AG10803 (cell line): ENCODE measurements around the gene KCNA5.

Experiments
- DNase-seq: peaks from one replicate; pipeline ENCODE4 v3.0.0; 2010; ENCODE audit warnings: low read depth
- H3K4me3 ChIP-seq: 2 replicates; pipeline ENCODE4 v1.5.1; 2011; ENCODE audit warnings: mild to moderate bottlenecking, low read length, control low read depth
- CTCF ChIP-seq: conservative IDR thresholded peaks from 2 replicates; pipeline ENCODE4 v1.5.1; 2011; ENCODE audit warnings: mild to moderate bottlenecking, low read length, control low read depth, inconsistent platforms

The KCNA5 gene

DNA sequence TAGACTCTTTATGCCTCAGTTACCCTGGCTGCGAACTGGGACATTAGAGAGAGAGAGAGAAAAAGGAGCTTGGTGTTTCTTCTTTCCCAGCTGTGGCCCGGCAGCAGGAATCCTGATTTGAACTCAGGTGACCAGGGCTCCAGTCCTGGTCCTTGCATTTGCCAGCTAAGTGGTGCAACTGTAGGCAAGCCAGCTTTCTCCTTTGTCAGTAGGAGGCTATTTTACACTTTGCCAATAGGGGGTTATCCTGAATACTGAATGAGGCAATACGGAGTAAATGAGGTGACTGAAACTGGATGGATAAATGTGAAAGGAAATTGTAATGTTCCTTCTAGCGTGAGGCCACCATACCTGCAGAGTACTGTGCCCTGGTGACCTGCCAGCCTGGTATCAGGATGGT lies 27.8 kb downstream of the KCNA5 start:
- no peak for DNase-seq
- no peak overlapping the region for H3K4me3 ChIP-seq
- no peak for TF ChIP-seq CTCF

GRCh38 chr12:5072311-5072710 lies 28.6 kb downstream of the KCNA5 start:
- no peak for TF ChIP-seq CTCF
- no peak for DNase-seq
- no peak overlapping the region for H3K4me3 ChIP-seq

DNA sequence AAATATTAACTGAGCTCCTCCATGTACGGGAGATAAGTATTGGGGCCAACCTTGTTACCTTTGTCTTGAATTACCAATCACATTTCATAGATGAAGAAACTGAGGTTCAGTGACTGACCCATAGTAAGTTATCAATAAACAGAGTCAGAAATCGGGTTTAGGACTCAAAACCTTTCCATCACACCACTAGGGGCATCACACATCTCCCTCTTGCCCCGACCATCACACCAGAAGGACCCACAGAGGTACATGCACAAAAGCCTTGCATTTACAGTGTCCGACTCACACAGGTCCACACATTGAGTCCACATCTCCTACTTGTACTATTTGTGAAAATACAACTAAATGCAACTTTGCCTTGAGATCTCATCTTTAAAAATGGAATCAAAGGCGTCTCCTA lies 29.4 kb downstream of the KCNA5 start:
- DNase-seq, result no peak
- no peak for TF ChIP-seq CTCF
- H3K4me3 ChIP-seq, result no peak overlapping the region

DNA sequence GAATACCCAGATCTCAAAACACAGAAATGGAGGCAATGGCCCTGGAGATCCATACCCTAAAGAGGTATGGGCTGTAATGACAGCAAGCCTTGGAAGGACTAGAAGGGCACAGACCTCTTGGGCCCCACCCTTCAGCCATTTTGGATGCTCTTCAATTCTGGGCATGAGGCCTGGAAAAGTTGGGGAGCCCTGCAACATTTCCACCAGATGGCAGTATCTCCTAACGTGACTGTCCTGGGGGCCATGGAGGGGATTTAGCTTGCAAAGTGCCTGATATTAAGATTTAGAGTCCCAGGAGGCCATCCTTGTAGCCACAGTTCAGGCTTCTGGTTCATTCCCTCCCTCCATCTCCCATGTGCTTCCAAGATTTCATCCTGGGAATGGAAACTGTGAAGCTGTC lies 30.2 kb downstream of the KCNA5 start:
- DNase-seq, result peak; percentile 31
- peak; percentile 49 for TF ChIP-seq CTCF

GRCh38 chr12:5076761-5077160 lies 33.1 kb downstream of the KCNA5 start:
- DNase-seq, result no peak
- TF ChIP-seq CTCF, result no peak
- no peak overlapping the region for H3K4me3 ChIP-seq

More for the DNA sequence above, 30.2 kb downstream of the KCNA5 start:
- no peak overlapping the region for H3K4me3 ChIP-seq

GRCh38 chr12:5078423-5078822 lies 34.7 kb downstream of the KCNA5 start:
- TF ChIP-seq CTCF, result no peak
- H3K4me3 ChIP-seq, result no peak overlapping the region
- DNase-seq, result no peak

- H3K4me3 ChIP-seq, result no peak overlapping the region
- TF ChIP-seq CTCF, result no peak
- no peak for DNase-seq
Observed at GRCh38 chr12:5081016-5081415, 37.3 kb downstream of the KCNA5 start.
